Erythroblast (primary cell): ENCODE measurements around the gene TMEM44.

Experiments
- GATA1 ChIP-seq: IDR thresholded peaks from 2 replicates; pipeline ENCODE4 v1.6.1; 2011; ENCODE audit warnings: low read depth, mild to moderate bottlenecking, control low read depth, low read length, moderate library complexity
- POLR2A ChIP-seq: IDR thresholded peaks from 2 replicates; pipeline ENCODE4 v1.6.1; 2011; ENCODE audit warnings: mild to moderate bottlenecking, low read length

- TF ChIP-seq POLR2A, result no peak
- no peak for TF ChIP-seq GATA1
Measured at GRCh38 chr3:194584866-194585265, 48.4 kb downstream of the TMEM44 start.
